Activated CD8-positive, alpha-beta memory T cell treated with anti-CD3 and anti-CD28 coated beads for 1 hour (primary cell): ENCODE results near the gene BRINP2.

Experiments used
- DNase-seq, 2 donors: peaks; one replicate each; pipeline ENCODE4 v3.0.0-alpha.2; 2020; ENCODE audit warnings: low read depth in 1 of 2; ENCODE audit errors: extremely low read depth in 1 of 2

Gene BRINP2

GRCh38 chr1:177216587-177217202, 45.9 kb downstream of the BRINP2 start:
- no peak for DNase-seq

- no peak for DNase-seq
Measured at GRCh38 chr1:177219554-177220458, 49.0 kb downstream of the BRINP2 start.

DNA sequence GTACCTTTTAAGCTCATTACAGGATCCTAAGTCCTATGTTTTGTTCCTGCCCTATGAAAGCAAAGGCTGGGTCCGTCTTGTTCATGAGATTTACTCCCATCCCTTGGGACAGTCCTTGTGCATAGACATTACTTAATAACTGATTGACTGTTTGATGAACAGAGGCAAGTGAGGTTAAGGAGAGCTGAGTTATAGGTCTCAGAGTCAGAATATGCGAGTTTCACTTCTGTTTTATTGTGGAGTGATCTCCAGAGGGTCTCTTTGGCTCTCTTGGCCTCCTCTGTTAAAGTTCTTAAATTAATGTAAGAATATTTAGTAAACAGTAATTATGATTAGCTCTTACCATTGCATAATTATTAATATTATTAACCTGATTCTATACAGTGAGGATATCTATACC, 52.6 kb downstream of the BRINP2 start:
- DNase-seq, result no peak

GRCh38 chr1:177227978-177228692, 57.4 kb downstream of the BRINP2 start:
- DNase-seq, result no peak

DNA sequence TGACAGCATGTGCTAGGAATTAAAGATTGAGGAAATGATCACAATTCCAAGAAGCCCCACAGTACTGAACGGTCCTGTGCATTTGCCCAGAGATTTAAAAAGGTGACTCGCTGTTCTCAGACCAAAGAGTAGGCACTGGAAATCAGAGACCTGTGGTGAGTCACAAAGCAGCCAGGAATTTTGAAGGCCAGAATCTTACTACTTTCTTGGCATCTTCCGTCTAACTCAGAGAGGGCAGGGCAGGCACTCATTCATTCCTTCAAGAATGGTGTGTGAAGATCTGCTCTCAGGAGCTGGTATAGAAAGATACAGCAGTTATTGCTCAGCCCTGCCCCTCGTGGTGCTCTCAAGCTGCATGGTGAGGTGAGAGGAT, 57.9 kb downstream of the BRINP2 start:
- no peak for DNase-seq

- DNase-seq, result no peak
Measured at GRCh38 chr1:177229781-177230180, 59.0 kb downstream of the BRINP2 start.

GRCh38 chr1:177230228-177231016, 59.7 kb downstream of the BRINP2 start:
- DNase-seq, result no peak

DNA sequence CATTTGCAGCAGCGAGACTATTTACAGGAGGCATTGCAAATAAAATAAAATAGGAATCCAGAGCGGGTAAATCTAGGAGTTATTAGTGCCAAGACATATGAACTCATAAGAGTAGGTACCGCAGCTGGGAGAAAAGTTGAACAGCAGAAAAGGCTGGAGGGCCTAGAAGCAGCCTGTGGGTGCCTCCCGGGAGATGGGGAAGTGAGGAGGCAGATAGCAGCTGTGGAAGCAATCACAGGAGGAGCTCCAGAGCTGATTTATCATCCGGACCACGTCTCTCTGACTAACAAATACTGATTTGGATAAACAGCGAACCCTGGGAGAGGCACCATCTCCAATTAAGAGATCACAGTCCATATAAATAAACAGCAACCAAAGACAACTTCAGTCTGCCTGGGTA, 64.6 kb downstream of the BRINP2 start:
- DNase-seq, result no peak

GRCh38 chr1:177236962-177237361, 66.2 kb downstream of the BRINP2 start:
- DNase-seq, result no peak

DNA sequence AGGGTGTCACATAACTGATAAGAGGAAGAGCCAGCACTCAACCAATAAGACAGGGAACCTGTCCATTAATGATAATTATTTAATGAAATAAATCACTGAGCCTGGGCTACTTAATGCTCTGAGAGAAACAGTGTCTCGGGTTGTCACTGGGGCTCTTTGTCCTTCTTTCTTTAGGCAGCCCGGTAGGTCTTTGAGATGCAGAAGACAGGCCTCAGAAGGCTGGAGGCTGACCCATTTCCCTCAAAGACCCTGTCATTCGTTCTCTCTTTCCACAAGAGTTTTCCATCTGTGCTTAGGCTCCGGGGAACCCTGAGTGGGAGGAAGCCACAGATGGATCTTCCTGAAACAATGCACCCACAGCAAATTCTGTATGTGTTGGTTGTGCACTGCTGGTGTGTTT, 68.2 kb downstream of the BRINP2 start:
- no peak for DNase-seq

DNA sequence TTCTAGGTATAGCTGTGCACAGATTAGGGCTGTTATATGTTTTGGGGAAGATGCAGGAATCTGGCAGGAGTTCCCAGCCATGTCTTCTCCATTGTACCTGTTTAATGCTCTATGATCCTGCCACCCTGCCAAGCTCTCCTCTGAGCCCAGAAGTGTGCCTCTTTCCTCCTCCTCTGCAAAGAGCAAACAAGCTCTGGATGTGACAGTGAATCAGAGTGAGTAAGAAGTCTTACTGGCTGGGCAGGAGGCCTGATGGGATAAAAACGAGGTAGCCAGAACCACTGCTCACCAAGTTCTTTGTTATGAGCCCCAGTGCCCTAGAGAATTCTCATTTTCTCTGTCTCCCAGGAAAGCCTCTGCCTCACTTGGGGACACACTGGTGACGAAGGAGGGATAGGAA, 69.0 kb downstream of the BRINP2 start:
- no peak for DNase-seq

- no peak for DNase-seq
Measured at GRCh38 chr1:177243773-177244172, 73.0 kb downstream of the BRINP2 start.

- no peak for DNase-seq
Measured at GRCh38 chr1:177246710-177247580, 76.2 kb downstream of the BRINP2 start.

- DNase-seq, result no peak
Measured at GRCh38 chr1:177247623-177248176, 76.9 kb downstream of the BRINP2 start.

- DNase-seq, result no peak
Measured at GRCh38 chr1:177248258-177248657, 77.5 kb downstream of the BRINP2 start.

DNA sequence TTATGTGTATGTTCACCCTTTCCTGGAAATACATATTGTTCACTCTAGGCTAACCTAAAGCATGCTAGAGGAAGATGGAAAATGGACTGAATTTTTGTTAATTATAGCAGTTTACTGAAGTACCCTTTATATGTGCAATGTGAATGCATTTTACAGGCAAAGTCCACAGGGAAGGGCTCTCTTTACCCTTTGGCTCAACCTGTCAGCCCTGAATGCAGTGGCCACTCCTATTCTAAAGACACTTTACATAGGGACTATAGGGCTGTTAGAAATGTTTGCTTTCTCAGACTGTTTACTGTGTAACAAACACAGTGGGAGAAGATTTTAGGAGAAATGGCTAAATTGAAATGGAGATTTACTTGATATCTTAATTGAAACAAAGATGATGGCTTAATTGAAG, 78.5 kb downstream of the BRINP2 start:
- DNase-seq, result no peak

DNA sequence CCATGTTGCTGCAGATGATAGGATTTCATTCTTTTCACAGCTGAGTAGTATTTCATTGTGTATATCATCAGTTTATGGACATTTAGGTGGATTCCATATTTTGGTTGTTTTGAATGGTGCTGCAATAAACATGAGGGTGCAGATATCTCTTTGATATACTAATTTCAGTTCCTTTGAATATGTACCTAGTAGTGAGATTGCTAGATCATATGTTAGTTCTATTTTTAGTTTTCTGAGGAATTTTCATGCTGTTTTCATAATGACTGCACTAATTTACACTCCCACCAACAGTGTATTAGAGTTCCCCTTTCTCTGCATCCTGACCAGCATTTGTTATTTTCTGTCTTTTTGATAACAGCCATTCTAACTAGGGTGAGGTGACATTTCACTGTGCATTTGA, 82.1 kb downstream of the BRINP2 start:
- no peak for DNase-seq

DNA sequence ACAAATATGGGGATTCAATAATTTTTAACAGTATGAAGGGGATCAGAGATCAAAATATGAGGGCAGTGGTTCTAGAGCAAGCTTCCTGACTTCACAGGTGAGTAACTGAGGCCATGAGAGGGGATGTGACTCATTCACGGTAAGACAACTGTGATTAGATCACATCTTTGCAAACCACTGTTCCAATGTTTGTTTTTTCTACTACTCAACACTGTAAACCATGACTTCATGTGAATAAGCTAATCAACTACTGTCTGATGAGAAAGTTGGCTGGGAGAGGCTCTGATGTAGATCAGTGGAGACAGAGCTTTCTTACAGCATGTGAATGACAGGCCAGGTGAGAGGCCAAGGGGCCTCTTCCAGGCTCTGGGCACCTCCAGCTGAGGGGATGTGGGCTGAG, 84.7 kb downstream of the BRINP2 start:
- DNase-seq, result no peak

DNA sequence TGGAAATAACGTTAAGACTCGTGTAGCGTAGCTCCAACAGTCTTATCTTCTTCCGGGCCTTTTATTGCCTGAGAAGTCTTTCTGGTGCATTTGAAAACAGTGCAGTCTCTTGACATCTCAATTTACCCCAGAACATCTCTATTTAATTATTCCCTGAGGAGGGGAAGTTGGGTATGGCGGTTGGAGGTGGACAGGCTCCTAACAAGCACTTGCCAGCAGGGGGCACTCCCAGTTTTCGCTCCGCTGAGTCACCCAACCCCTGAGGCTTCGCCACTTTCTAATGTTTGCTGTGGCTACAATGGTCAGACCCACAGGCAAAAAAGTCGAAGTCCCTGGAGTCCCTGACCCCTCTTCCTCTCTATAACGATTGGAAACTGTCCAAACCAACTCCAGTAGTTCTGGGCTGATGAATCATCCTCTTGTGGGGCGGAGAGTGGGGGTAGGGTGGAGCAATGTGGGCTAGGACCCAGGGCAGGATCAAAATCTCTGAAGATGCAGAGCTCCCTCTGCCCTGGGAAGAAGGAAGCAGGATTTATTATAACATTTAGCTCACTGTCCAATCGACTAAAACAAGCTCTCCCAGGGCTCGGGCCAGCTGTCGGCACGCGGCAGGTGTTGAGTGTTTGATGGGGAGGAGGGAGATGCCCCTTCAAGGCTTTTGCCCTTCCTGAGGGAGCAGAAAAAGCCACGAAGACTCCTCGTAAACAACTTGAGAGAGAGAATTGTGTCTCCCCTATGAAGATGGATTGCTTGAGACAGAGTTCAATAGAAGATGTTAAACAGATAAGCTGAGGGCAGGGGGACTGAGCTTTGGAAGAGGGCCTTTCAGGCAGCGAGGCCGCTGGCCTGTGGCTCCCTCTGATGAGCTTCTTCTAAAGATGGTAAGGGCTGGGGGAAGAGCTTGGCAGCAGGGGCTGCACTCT, 85.7 kb downstream of the BRINP2 start:
- no peak for DNase-seq
